ENCODE data around the gene ERN2.

ERN2 gene

DNA sequence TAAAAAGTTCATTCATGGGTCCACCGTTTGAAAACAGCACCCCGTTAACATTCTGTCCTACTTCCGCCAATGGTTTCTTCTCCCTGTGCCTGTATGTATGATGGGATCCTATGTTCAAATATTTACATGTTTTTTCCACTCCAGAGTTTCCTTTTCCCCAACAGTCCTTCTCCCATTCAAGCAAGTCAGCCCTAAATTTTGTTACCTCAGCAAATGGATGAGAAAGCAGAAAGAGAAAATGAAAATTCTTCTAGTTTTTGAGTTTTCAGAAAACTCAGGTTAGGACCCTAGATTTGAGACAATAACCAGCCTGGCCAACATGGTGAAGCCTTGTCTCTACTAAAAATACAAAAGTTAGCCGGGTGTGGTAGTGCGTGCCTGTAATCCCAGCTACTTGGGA, 3.5 kb upstream of the ERN2 start:
- no peak for DNase-seq

DNA sequence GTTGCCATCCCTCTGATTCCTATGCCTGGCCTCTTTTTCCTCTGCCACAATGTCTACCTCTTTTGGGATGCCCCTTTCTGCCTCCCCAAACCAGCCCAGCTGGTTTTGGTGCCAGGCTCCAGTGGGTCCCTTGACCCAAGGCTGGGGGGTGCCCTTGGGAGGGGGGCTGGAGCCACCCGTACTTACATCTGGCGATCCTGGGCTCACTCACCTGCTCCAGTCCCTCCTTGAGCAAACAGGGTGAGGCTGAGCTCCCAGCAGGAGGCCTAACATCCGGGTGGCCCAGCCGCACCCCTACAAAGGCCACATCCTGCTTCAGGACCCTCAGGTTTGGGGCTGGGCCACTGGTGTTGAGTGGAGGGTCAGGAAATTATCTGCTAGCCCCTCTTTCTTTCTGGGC, 1.2 kb downstream of the ERN2 start:
- DNase-seq: no peak

- DNase-seq: no peak
Measured at GRCh38 chr16:23710504-23710903, 2.5 kb downstream of the ERN2 start.

GRCh38 chr16:23710008-23710407, 3.0 kb downstream of the ERN2 start:
- DNase-seq: no peak

- no peak for DNase-seq
Measured at GRCh38 chr16:23709536-23709935, 3.5 kb downstream of the ERN2 start.

DNA sequence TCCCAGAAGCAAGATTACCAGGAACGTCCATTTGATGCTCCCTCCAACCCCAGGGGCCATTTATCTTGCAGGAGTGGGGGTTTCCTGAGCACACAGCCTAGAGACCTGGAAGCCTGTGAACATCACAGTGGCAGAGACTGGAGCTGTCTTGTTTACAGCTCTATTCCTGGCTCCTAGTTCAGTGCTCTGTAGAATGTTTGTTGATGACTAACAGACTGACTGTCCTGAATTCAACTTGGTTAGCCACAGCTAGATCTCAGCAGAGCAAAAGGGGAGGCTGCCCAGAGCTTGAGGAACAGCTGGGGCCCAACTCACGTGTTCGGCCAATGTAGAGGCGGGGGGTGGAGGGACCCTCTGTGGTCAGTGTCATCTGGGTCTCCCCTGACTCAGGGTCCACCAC, 6.6 kb downstream of the ERN2 start:
- DNase-seq: no peak

- DNase-seq: no peak
Measured at GRCh38 chr16:23705517-23705902, 7.5 kb downstream of the ERN2 start.

DNA sequence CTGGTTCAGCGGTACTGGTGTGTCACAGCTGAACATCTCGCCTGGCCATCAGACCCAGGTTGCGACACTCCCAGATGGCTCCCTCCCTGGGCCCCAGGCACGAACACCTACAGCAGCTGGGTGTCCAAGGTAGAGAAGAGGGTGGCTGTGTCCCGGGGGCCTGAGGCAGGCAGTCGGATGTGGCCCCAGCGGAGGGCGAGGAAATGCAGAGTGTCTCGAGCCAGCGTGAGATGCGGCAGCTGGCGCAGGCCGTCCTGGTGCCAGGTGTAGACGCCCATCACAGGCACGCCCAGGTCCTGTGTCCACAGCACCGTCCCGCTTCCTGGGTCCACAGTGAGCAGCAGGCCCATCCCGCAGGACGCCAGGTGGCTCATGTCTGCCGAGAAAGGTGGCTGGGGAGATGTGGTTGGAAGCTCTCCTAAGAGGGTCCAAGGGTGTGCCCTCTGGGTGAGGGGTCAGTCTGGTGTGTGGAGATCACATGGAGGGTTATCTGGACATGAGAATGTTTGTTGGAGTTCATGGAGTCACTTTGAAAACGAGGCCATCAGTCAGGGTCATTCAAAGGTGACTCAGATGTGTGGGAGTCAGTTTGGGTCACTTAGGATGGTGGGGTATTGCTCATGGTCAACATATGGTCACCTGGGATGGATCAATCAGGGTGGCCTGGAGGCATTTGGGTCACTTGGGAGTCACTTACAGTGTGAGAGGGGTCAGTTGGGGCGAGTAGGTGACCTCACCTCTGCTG, 8.1 kb downstream of the ERN2 start:
- DNase-seq: no peak

- no peak for DNase-seq
Measured at GRCh38 chr16:23702951-23703350, 10.1 kb downstream of the ERN2 start.

- no peak for DNase-seq
Measured at GRCh38 chr16:23701045-23701444, 12.0 kb downstream of the ERN2 start.

DNA sequence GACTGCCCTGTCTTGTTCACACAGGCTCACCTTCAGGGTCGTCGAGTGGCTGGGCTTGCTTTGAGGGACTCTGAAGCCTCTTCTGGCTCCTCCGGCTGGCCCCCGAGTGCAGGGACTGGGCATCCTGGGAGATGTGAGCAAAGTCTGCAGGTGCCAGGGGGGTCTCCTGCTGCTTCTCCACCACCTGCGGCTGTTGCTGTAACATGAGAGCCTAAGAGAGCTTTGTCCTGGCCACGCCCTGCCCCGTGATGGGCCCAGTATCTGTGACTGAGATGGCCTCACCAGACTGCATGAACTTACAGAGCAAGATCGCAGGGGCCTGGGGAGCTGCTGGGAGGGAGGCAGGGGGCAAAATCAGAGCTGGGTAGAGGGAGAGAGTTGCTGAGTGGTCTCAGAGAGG, 12.5 kb downstream of the ERN2 start:
- DNase-seq: no peak

GRCh38 chr16:23700093-23700492, 12.9 kb downstream of the ERN2 start:
- no peak for DNase-seq

DNA sequence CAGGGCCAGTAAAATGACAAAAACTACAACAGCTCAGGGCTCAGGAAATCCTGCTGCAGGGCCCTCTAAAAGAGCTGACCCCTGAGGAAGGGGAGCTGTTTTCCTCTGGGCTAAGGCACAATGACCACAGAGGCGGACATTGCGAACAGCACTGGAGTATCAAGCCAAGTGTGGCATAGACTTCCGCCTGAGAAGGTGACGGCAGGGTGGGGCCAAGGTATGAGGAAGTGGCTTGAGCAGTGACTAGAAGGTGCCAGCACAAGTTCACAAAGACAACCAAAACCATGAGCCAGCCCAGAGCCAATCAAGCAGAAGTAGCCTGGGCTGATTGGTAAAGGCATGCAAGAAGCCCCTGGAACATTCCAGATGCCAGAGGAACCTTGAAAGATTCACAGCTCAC, 13.9 kb downstream of the ERN2 start:
- DNase-seq: peak; percentile 23 to 28

DNA sequence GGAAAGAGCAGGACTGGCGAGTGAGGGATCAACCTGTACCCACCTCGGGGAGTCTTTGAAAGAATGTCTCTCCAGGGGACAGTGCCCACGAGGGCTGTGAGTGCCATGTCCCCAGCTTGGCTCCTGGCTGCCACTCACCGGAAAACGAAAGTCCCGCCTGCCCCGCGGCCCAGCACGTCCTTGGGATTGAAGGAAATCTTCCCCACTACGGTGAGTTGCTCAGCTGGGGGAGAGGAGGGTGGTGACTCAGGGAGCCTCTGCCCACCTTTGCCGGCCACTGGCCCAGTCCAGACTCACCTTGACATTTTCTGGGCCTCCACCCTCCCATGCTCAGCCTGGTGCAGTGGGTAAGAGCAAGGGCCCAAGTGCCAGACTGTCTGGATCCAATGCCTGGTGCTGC, 17.3 kb downstream of the ERN2 start:
- no peak for DNase-seq

DNA sequence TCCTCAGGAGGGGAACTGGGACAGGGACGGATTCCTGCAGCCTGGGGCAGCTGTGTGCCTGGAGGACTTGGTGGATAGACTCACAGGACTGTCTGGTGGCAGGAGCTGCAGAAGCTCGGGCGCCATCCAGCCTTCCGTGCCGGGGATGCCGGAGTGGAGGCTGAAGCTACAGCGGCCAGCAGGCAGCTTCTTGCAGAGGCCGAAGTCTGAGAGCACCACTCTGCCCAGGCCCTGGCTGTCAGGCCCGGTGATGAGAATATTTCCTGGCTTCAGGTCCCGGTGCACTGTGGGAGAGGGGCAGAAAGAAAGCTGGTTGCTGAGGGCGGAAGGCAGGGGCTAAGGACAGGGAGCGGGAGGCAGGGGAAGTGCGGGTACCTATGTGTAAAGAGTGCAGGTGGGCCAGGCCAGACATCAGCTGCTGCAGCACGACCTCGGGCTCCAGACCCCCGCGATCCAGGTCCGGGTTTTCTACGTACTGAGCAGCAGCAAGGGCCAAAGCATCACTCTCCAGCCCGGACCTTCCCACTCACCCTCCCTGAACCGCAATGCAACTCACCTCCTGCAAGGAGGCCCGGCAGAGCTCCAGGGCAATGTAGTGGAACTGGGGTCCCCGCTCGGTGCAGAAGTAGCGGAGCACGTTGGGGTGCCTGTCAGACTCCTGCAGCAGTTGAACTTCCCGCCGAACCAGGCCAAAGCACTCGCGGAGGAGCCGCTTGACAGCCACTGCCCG, 18.2 kb downstream of the ERN2 start:
- no peak for DNase-seq

DNA sequence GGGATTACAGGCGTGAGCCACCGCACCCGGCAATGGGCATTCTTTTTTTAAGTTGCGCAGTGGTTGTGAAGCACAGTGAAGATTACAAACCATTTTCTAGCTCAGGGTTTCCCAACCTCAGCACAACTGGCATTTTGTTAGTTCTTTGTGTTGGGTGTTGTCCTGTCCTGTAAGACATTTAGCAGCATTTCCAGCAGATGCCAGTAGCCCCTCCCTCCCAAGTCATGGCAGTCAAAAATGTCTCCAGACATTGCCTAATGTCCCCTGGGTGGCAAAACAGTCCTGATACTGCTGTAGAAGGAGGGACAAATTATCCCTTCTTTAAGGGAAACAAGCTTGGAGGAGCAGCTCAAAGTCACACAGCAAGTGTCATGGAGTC, 18.8 kb downstream of the ERN2 start:
- DNase-seq: no peak

DNA sequence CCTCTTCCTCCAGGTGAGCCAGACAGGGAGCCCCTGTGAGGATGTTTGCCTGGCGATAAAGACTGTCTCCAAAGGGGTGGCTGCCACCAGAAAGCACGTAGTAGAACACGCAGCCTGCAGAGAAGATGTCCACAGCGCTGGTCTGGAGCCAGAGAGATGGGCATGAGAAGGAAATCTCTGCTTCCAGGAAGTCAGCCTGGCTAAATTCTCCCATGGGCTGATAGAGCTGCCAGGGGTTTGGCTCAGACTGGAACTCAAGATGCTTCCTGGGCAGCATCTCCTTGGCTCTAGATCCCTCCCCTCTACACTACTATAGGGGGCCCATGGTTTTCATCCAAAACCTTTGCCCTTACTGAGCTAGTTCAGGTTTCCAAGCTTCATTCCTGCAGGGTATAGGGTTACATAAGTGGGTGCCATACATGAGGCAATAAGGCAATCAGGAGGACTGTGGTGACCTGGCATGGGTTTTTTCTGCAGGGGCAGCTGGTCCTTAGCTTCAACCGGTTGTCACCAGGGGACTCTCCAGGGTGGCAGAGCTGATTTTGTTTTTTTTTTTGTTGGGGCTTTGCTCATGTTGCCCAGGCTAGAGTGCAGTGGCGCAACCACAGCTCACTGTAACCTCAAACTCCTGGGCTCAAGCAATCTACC, 20.7 kb downstream of the ERN2 start:
- no peak for DNase-seq

GRCh38 chr16:23691483-23692189, 21.4 kb downstream of the ERN2 start:
- no peak for DNase-seq

- DNase-seq: no peak
Measured at GRCh38 chr16:23690771-23691482, 22.1 kb downstream of the ERN2 start.

DNA sequence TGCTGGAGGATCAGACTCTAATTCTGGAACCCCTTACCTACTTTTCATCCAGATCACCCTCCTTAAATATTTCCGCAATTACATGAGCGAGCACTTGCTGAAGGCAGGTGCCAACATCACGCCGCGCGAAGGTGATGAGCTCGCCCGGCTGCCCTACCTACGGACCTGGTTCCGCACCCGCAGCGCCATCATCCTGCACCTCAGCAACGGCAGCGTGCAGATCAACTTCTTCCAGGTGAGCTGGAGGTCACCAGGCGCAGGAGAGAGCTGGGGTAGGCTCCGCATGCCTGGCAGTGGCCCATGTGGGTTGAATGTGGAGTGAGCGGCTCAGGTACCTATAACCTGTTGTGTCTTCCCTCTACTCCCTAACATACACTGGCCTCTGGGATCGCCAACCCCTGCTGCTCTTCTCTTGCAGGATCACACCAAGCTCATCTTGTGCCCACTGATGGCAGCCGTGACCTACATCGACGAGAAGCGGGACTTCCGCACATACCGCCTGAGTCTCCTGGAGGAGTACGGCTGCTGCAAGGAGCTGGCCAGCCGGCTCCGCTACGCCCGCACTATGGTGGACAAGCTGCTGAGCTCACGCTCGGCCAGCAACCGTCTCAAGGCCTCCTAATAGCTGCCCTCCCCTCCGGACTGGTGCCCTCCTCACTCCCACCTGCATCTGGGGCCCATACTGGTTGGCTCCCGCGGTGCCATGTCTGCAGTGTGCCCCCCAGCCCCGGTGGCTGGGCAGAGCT, 23.4 kb downstream of the ERN2 start:
- no peak for DNase-seq

- DNase-seq: no peak
Measured at GRCh38 chr16:23687034-23687808, 25.8 kb downstream of the ERN2 start.

Measured in CD4-positive, alpha-beta T cell treated with Interleukin-1 beta for 1 hour (primary cell).